ENCODE data around the gene PTGR2.

Gene PTGR2

DNA sequence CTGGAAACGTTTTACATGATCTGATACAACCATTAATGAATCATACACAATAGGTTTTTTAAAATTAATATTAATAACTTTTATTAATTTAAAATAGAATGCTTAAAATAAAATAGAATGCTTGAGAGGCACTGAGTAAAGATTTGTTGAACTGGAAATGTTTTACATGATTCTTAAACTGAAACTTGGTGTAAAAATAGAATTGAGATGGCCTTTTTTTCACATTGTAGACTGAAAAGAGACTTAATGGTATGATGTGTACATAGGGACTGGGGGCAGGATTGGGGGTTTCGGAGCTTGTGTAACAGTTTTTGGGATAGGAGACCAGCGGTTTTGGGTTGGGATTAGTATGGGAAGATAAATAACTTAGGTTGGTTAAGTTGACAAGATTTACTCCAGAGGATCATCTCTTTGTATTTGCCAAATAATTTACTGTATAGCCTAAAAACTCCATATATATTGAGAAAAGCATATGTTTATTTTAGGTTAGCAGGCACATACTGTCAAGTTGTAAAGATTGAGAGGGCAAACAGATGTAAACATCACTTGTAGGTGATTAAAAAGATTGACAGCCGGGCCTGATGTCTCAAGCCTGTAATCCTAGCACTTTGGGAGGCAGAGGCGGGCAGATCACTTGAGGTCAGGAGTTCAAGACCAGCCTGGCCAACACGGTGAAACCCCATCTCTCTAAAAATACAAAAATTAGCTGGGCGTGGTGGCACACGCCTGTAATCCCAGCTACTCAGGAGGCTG is 33.0 kb downstream of the PTGR2 start:
- no peak for TF ChIP-seq RAD21 (IDR thresholded peaks at IDR 0.05; ENCODE audit: low read depth)

DNA sequence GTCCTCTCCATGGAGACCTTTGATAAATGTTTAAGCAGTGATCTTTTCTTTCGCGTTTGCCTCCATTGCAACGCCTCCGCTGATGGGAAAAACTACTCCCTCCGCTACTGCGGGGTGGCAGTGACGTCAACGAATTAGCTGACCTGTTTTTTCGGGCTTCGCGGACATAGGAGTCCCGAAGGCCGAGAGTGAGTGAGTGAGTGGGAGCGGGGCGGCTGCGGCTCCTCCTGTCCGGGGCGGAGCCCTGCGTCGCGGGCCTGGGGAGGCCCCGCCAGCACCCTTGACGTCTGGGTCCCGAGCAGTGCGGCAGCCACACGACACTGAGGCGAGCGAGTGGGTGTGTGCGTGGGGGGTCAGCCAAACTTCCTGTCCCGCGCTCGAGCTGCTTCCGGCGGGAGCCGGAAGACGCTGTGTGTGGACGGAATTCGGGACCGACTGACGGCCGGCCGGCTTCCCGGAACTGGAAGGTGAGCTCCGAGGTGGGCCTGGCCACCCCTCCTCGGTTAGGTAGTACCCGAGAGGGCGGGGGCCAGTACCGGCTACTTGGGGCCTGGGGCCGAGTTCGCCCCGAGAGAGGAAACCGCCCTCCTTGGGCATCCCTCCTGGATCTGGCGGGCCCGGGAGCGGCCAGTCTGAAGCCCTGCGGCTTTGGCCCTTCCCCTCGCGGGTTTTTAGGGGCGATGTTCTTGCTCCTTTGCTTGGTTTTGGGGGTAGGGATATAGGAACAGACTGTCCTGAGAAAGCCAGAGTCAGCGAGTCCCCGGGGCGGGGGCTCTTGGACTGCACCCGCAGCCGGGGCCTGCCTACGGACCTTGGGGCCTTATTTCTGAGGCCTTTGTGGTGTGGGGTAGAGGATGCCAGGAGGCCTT is 35.1 kb downstream of the PTGR2 start, which contains the start of gene ZNF410:
TSS of gene ZNF410 (plus strand) at position 411 of the 869 bp plus-strand sequence. CDS start 5,317 bp downstream, outside the sequence.
- TF ChIP-seq CEBPB (IDR thresholded peaks at IDR 0.05) (no peak), YY1 (IDR thresholded peaks at IDR 0.05; ENCODE audit: low read depth) (peak; percentile 25; the same call in 1 of the 2 replicates), TEAD4 (IDR thresholded peaks at IDR 0.05) (no peak), TCF12 (IDR thresholded peaks at IDR 0.05; ENCODE audit: low read depth) (peak; percentile 50; the same call in 1 of the 2 replicates), CREB1 (IDR thresholded peaks at IDR 0.05; ENCODE audit: low read depth) (peak; percentile 67), TAF1 (IDR thresholded peaks at IDR 0.05; ENCODE audit: low read depth) (peak; percentile 78), NFIC (IDR thresholded peaks at IDR 0.05) (peak; percentile 19; the same call in 1 of the 2 replicates), FOXM1 (IDR thresholded peaks at IDR 0.05; ENCODE audit: borderline replicate concordance, low read depth) (0 out of 2 replicates have a peak, but pooled peaks have one; percentile 28), RAD21 (IDR thresholded peaks at IDR 0.05; ENCODE audit: low read depth) (no peak), EGR1 (IDR thresholded peaks at IDR 0.05) (peak; percentile 94), EP300 (IDR thresholded peaks at IDR 0.05; ENCODE audit: borderline replicate concordance) (peak; percentile 35; the same call in 1 of the 2 replicates), ZBTB7A (IDR thresholded peaks at IDR 0.05; ENCODE audit: low read depth) (no peak)
- TF ChIP-seq, protein P1, sequence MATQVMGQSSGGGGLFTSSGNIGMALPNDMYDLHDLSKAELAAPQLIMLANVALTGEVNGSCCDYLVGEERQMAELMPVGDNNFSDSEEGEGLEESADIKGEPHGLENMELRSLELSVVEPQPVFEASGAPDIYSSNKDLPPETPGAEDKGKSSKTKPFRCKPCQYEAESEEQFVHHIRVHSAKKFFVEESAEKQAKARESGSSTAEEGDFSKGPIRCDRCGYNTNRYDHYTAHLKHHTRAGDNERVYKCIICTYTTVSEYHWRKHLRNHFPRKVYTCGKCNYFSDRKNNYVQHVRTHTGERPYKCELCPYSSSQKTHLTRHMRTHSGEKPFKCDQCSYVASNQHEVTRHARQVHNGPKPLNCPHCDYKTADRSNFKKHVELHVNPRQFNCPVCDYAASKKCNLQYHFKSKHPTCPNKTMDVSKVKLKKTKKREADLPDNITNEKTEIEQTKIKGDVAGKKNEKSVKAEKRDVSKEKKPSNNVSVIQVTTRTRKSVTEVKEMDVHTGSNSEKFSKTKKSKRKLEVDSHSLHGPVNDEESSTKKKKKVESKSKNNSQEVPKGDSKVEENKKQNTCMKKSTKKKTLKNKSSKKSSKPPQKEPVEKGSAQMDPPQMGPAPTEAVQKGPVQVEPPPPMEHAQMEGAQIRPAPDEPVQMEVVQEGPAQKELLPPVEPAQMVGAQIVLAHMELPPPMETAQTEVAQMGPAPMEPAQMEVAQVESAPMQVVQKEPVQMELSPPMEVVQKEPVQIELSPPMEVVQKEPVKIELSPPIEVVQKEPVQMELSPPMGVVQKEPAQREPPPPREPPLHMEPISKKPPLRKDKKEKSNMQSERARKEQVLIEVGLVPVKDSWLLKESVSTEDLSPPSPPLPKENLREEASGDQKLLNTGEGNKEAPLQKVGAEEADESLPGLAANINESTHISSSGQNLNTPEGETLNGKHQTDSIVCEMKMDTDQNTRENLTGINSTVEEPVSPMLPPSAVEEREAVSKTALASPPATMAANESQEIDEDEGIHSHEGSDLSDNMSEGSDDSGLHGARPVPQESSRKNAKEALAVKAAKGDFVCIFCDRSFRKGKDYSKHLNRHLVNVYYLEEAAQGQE (IDR thresholded peaks at IDR 0.05; ENCODE audit: low read depth) = no peak
- TF ChIP-seq, protein P2, sequence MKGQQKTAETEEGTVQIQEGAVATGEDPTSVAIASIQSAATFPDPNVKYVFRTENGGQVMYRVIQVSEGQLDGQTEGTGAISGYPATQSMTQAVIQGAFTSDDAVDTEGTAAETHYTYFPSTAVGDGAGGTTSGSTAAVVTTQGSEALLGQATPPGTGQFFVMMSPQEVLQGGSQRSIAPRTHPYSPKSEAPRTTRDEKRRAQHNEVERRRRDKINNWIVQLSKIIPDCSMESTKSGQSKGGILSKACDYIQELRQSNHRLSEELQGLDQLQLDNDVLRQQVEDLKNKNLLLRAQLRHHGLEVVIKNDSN (IDR thresholded peaks at IDR 0.05) = no peak
- TF ChIP-seq, protein P3, sequence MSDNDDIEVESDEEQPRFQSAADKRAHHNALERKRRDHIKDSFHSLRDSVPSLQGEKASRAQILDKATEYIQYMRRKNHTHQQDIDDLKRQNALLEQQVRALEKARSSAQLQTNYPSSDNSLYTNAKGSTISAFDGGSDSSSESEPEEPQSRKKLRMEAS (IDR thresholded peaks at IDR 0.05) = peak; percentile 90

DNA sequence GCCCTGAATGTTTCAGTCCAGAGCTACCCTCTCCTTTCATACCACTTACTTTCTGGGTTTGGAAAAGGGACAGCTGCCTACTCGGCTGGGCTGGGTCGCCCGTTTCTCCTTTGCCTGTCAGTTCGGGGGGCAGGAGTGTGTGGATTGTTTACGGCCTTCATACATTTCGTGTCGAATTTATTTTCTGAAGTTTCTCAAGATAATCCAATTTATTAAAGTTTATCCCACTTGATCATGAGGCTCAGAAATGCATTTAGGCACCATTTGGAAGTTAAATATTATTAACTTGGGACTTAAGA is 35.6 kb downstream of the PTGR2 start:
- TF ChIP-seq TCF12 (IDR thresholded peaks at IDR 0.05; ENCODE audit: low read depth) = no peak
- no peak for TF ChIP-seq RAD21 (IDR thresholded peaks at IDR 0.05; ENCODE audit: low read depth)

DNA sequence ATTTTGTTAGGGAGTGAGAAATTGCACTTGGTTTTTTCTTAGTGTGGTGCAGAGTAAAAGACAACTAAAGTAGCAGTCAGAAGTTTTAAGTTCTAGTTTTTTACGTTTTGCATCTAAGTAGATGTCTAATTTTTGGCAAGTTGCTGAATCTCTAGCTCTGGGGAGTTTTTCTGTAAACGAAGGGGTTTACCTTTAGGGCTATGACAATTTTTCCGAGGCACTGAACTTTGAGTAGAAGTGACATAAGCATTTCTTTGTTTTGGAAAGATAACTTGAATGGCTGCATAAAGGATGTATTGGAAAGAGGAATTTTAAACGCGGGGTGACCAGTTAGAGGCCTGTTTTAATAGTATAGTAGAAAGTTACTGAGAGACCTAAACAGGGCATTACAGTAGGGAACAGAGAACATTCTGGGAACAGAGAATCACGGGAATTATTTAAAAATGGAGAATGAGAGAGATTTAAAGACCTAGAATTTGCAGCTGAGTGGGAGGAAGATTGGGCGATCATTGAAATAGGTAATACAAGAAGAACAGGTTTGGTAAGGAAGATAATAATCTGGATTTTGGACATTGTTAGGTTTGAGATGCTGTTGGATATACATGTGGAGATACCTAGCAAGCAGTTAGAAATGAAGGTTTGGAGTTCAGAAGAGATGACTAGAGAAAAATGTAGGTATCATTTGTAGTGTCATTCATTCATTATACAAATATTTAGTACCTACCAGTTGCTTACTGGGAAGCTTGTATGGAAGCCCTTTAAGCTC is 36.2 kb downstream of the PTGR2 start:
- TF ChIP-seq CREB1 (IDR thresholded peaks at IDR 0.05; ENCODE audit: low read depth) = no peak
- no peak for TF ChIP-seq CEBPB (IDR thresholded peaks at IDR 0.05)
- TF ChIP-seq, protein P1 (IDR thresholded peaks at IDR 0.05; ENCODE audit: low read depth) = no peak
- TF ChIP-seq, protein P3 (IDR thresholded peaks at IDR 0.05) = no peak

DNA sequence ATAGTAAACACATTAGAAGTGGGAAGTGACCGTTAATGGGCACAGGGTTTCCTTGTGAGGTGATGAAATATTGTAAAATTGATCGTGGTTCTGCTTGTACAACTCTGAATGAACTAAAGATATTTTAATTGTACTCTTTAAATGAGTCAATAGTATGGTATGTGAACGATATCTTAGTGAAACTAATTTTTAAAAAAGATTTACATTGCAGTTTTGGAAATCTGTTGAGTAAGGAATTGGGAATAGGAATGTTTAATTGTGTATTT is 36.8 kb downstream of the PTGR2 start:
- TF ChIP-seq TAF1 (IDR thresholded peaks at IDR 0.05; ENCODE audit: low read depth) = no peak
- TF ChIP-seq TEAD4 (IDR thresholded peaks at IDR 0.05) = no peak
- TF ChIP-seq FOXM1 (IDR thresholded peaks at IDR 0.05; ENCODE audit: borderline replicate concordance, low read depth) = no peak
- TF ChIP-seq EP300 (IDR thresholded peaks at IDR 0.05; ENCODE audit: borderline replicate concordance) = no peak
- no peak for TF ChIP-seq TCF12 (IDR thresholded peaks at IDR 0.05; ENCODE audit: low read depth)
- TF ChIP-seq EGR1 (IDR thresholded peaks at IDR 0.05) = no peak
- TF ChIP-seq NFIC (IDR thresholded peaks at IDR 0.05) = no peak
- no peak for TF ChIP-seq CREB1 (IDR thresholded peaks at IDR 0.05; ENCODE audit: low read depth)
- no peak for TF ChIP-seq CEBPB (IDR thresholded peaks at IDR 0.05)
- TF ChIP-seq, protein P3 (IDR thresholded peaks at IDR 0.05) = no peak
- no peak for TF ChIP-seq YY1 (IDR thresholded peaks at IDR 0.05; ENCODE audit: low read depth)
- TF ChIP-seq ZBTB7A (IDR thresholded peaks at IDR 0.05; ENCODE audit: low read depth) = no peak
- TF ChIP-seq RAD21 (IDR thresholded peaks at IDR 0.05; ENCODE audit: low read depth) = no peak
- TF ChIP-seq, protein P2 (IDR thresholded peaks at IDR 0.05) = no peak
- TF ChIP-seq, protein P1 (IDR thresholded peaks at IDR 0.05; ENCODE audit: low read depth) = no peak

Measured in Ishikawa (cell line).